Muscle of arm (tissue), 12 donors: ENCODE data around the gene PHF21A. TPM values are rescaled to one million over a fixed set of nuclear protein-coding genes. Genes with fewer than 3 reads are reported as not detected.
"Not testable (repeated sequence)": the region's sequence is repeated elsewhere in the genome, so short reads cannot be mapped to it uniquely, and the experiment has no call there.

Source experiments
- DNase-seq: peaks from one replicate; pipeline ENCODE4 v3.0.0-alpha.2; 2013
- polyA plus RNA-seq, 12 donors: library from polyadenylated mRNA; unstranded; fragments of 120-200 nt; gene quantifications; one replicate each; pipeline ENCODE4 v1.2.1, GENCODE V29; 2013; ENCODE audit not compliant: insufficient read length in 12 of 12

The PHF21A gene
- polyA plus RNA-seq, 12 donors: 23.2 to 88.2 (median 36.6) TPM; not detected in 1

DNA sequence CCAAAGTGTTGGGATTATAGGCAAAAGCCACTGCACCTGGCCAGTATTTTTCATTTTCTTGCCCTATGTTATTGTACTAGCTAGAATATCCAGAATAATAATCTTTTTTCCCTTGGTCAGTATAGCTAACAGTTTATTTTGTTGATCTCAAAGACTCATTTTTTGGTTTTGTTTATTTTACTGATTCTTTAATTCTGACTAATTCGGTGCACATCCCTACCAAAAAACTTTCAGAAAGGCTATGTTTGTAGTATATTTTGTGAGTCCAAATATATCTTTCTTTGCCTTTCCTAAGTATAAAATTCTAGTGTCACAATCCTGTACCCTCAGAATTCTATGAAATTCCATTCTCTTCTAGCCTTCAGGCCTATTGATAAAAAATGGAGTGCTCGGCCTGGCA is 84.3 kb downstream of the PHF21A start:
- no peak for DNase-seq

DNA sequence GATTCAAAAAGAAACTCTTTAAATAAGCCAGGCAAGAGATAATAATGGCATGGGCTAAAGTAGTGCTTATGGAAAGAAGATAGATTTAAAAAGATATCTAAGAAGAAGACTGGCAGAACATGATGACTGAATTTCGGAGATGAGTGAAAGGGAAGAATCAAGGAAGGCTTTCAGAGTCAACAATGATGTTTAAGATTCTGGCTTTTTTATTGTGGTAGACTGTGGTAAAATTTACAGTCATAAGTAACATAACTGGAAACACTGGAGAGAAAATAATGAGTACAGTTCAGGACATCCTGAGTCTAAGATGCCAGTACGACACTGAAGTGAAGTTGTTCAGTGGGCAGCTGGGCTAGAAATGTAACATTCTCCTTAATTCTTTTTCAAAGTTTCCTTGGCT is 85.2 kb downstream of the PHF21A start:
- DNase-seq: no peak

DNA sequence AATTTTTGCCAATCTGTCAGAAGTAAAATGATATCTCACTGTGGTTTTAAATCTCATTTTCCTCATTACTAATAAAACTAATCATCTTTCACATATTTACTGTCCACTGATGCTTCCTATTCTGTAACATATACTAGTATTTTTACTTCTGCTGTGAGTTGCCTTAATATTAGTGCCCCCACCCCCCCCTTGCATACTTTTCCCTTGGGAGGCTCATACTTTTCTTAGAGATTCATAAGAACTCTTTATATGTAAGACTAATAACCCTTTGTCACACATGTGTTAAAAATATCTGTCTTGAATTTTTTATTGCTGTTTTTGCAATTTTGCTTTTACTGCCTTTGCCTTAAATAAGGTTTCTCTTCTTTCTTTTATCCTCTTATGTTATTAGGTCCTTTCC is 87.2 kb downstream of the PHF21A start:
- no peak for DNase-seq

DNA sequence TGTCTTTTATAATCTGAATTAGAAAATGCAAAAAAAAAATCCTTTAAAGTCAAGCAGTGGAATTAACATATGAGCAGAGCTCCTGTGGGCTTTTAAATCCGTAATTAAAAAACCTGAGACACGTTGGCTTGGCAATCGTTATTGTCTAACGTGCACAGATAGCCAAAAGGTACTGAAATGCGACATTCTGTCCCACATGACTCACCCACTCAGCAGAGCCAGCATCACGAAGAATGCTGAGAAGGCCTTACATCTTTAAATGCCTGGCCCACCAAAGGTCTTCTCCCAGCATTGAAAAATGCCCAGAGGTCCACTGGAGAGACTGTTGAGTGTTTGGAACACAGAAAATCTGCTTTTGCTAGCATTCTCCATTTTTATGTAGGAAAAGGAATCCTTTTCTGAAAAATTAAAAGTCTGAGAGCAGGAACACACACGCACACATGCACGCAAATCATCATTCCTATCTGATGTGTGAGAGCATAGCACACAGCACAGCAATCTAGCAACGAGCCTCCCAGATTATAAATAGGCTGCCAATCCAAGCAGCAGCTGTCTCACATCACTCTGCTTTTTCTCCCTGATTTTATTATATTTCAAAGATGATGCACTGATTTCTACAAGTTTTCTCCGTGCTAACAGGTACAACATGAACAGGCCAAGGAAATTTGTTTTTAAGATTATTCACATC is 94.5 kb downstream of the PHF21A start:
- DNase-seq: no peak

DNA sequence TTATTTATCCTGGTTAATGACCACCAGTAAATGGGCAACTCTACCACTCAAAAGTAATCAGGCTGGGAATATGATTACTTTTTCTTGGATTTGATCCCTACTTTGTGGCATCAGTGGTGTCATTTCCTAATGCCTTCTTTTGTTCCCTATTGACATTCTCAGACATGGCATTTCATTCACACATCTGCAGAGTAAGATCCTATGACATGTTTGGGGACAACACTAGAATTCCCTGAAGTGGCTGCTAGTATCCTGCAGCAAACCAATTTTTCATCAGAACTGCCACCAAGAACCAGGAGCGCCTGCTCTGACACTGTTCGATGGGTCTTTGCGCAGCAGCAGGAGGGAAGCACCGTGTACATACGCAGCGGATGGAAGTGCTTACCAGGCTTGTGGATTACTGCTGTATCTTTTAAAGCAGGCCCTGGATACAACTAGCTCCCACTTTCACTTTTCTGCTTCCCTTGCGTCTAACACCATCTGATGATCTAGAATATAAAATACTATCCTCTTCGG is 101.1 kb downstream of the PHF21A start:
- no peak for DNase-seq

DNA sequence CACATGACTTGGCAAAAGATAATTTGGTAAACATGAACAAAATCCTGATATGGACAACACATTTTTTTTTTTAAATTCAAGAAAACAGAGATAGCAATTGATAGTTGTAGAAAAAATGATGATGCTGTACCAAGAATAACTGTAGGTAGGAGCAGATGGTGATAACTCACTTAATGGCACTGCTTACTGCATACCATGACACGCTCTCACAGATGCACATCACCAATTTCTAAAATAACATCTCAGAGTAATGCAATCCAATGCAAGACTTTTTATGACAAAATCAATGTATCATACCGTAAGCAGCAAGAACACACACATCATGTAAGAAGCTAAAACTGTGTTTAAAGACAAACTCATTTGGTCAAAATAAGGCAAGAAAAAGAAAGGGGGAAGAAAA is 102.6 kb downstream of the PHF21A start:
- DNase-seq: no peak

DNA sequence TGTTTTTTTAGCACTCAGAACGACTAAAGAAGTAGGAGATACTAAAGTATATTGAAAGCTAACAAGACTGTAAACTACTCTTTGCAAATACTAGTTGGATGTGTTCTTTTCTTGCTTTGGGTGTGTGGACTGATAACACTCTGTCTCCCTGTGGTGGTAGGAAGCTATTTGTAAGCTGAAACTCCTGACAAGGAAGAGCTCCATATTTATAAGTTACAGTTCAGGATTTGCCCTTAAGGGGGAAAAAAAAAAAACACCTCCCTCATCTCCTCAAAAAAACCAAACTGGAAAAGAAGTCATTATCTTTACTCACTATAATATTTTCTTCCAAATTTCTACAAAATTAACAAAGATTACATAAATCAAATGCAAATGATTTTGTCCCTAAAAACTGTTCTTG is 103.9 kb downstream of the PHF21A start:
- DNase-seq: no peak

DNA sequence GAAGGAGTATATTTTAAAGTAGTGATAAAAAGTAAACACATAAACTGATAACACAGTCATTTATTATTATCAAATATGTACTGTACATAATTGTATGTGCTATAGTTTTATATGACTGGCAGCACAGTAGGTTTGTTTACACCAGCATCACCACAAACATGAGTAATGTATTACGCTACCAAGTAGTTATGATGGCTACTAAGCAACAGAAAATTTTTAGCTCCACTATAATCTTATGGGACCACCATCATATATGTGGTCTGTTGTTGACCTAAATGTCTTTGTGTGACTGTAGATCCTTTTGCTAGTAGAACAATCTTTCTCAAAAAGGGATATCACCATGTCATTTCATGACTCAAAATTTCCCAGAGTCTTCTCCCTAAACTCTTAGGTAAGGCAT is 105.3 kb downstream of the PHF21A start:
- DNase-seq: no peak

DNA sequence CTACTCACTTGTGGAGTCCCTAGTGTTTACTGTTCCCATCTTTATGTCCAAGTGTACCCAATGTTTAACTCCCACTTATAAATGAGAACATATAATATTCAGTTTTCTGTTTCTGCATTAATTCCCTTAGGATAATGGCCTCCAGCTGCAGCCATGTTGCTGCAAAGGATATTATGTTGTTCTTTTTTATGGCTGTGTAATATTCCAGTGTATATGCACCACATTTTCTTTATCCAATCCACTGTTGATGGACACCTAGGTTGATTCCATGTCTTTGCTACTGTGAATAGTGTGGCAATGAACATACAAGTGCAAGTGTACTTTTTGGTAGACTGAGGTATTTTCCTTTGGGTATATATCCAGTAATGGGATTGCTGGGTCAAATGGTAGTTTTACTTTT is 107.1 kb downstream of the PHF21A start:
- DNase-seq: not testable (repeated sequence)

DNA sequence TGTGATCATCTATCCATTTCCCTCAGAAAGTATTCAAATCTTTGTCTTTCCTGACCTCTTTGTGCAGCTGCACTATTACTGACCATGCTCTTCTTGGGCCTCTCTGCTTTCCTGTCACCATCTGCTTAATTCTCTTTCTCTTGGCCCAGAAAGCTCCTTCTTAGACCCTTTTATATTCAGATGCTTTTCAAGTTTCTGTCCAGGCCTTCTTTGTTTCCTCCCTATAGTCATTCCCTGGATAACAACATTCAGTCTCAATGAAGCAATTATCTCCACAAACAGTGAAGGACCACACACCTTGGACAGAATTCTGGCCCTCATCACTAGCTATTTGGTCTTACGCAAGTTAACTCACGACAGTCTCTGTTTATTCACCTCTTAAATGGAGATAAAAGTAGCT is 109.1 kb downstream of the PHF21A start:
- no peak for DNase-seq

DNA sequence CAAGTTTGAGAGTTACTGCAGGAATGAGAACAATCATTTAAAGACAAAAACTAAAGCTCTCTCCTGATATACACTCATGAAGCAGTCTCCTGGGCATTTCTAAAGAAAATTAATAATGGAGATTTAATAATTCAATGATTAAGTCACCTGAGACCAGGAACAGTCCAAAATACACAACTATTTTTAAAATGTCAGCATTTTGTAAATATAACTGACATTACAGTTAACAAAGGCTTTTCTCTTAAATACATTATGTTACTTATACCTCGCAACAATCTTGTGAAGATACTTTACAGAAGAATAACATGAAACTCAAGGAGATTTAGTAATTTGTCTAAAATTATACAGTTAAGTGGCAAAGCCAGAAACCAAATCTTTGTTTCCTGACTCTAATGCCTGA is 111.2 kb downstream of the PHF21A start:
- DNase-seq: no peak

DNA sequence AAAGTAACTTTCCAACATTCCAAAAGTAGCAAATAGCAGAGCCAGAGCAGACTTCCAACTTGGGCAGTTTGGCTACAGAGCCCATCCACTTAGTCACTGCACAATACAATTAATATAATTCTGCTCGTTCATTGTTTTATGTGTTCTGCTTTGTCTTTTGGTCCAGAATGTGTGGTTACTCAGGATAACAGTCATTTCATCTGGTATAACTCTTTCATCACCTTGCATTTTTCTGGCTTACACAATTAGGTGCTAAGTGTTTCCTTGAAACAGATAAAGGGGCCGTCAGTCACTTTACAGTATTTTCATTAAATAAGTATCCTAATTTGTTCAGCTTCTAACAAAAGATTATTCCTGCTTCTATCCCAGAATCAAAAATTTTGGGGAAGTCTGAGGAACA is 111.6 kb downstream of the PHF21A start:
- no peak for DNase-seq

DNA sequence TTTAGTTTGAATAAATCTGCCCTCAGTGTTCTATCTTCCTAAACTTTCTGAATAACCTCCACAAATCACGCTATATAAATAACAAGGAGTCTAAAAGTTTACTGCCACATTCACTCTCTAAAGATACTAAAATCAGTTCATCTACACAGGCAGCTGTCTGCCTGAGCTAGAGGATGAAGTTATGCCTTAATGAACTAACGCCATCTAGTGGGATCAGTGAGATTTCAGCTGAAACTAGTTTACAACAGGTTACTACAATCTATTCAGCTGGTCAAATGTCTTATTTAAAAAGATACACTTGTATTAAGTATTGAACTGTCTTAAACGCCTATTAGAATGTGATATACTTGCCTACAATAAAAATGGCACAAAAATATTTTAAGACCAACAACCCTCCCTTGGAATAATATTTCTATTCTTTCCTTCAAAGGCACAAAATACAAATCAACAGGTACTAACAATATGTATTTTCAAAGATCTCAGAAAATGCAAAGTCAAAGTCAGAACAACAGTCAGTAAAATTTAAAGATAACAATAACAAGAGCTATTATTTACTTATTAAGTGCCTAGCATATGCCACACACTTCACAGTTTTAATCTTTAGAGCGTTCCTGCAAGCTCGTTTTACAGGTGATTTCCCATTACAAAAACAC is 114.7 kb downstream of the PHF21A start:
- peak; percentile 70 for DNase-seq

DNA sequence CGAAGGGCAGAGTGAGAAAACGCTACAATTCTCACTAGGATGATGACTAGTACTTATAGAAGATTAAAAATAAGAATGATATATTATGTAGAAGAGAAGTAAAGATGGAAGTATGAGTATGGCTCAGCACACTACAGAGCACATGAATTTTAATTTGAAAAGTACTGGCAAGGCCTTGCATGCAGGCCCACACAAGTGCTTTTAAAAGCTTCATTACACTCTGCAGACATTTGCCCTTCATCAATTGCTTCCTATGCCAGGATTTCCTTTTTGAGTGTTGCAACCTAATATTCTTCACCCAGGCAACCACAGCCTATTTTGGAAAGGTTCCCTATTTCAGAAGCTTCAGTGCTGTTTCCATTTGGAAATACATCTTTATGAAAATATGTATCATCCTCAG is 117.7 kb downstream of the PHF21A start:
- peak; percentile 45 for DNase-seq

DNA sequence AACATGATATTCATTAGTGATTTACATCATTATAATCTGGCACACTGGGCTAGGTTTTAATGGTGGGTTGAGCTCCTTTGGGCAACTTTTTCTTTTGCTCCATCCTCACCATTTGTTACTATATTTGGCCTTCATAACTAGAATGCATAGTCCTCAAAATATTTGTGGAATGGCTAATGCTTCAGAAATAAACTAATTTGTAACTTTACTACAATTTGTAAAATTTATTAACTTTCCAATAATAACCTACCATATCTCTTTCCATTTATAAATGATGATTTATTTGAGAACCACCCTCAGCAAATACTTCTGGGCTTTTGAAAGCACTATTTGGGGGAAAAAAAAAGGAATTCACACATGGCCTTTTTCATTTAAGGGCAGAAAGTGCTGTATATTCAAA is 119.1 kb downstream of the PHF21A start:
- no peak for DNase-seq

DNA sequence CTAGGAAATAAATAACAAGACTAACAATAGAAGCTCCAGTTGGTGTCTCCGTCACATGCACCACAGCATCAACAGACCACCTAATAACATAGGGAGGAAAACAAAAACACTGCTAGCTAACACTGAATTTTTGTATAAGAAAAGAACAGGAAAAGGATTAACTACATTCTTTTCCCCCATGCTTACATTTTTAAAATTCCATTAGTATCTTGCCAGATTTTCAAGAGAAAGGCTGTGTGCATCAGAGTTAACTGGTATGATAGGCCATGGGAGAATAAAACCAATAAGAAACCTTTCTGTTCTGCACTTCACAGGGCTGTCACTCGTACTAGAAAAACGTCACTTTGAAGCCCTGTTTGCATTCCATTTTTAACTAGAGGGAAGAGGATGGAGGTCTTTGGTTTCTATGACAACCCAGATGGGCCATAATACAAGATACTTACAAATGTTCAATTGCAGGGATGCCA is 119.8 kb downstream of the PHF21A start:
- no peak for DNase-seq

DNA sequence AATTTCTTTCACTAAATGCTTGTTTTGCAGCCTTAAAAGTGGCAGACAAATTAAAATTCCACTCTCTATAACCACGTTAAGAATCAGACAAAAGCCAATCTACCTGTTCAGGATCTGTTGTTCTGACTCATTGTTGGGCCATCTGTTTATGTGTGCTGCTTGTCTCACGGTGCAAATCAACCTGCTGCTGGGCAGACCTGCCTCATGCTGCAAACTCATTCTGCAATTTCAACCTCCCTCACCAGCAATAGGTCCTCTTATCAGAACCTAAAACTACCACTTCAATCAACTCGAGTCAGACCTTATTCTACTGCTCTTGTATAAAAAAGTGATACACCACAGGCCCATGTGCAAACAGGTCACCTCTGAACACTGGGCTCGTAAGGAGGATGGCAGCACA is 123.7 kb downstream of the PHF21A start:
- DNase-seq: no peak

DNA sequence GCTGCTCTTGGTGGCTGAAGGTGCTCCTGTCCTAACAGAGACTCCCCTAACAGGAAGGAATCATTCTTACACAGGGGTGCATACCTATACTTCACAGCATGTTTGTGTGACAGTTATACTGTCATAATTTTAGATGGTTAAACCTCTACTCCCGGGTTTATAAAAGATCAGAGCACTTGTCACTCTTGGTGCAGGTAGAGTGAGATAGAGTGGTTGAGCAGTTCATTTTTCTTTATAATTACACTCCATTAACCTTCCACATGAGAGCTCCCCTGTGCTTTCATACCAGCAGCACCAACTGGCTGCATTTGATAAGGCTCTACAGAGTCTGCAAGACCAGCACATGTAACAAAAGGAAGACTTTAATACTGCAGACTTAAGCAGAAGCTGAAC is 125.9 kb downstream of the PHF21A start:
- DNase-seq: no peak

DNA sequence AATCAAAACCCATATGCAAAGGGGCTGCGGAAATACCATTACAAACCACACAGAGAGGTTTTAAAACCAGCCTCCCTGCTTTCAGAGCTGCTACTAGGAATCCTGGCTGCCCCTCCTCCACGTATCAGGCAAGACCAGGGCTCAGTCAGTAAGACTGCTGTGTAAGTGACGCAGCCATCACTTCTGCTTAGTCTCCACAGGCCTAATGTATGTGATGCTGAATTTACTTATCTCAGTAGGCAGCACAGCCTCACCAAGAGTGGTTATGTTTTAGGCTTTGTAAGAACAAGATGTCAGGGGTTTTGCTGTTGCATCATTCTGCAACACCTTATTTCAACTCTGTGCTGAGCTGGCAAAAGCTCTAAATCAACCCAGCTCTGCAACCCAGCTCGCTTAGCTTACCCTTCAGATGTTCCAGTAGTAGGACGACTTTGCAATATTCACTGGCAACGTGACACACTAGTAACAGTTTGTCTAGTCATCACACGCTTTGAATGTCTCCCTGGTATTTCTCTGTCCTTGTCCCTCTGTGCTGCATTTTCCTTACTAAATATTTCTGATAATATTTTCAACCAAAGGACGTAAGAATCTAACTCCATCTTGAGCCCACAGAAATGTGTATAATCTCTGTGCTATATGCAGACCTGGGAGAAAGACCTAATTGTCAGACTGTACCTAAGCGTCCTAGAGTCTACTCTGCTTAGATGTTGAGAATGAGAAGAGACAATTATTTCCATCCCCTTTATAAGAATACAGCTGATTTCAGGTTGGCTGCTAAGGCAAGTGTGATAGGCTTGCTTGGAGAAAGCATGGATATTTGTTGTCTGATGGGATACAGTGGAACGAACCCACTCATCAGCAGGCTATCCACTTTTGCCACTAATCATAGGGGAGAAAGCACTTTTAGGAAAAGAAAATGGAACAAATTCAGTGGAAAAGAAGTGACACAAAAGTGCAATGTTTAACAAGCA is 126.6 kb downstream of the PHF21A start:
- DNase-seq: no peak

DNA sequence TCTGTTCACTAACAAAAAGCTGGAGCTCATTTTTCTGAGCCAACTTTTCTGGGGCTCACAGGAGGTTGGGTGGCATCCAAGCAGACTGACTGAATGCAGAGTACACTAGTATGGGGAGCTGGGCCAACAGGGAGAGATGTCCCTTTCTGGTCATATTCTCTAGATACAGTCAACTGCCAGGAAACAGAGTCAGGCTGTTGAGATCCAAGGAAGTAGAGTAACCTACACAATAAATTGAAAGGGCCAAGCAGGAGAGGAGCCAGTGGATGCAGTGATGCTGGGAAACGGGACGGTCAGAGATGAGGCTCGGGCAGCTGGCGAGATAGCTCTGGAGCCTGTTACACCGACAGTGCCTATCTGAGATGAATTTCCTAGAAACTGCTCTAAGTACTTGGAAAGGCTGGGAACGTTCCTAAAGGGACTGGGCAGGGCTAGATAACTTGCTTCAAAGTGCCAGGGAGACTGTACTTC is 127.7 kb downstream of the PHF21A start:
- DNase-seq: peak; percentile 46

DNA sequence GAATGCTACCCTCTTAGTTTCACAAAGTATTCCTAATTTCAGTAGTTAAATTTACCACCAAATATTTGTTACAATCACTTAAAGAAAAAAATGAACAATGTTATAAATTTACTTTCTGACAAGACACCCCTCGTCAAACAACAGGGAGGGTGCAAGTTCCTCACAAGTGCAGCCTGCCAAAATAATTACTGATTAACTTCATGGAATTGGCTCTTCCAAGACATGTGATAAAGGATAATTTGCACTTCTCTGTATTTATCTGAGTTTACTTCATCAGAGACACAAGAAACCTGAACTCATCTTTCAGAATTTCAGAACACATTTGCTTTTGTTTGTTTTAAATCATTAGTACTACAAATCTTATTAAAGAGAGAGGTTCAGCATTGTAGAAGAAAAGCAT is 132.3 kb downstream of the PHF21A start:
- no peak for DNase-seq

DNA sequence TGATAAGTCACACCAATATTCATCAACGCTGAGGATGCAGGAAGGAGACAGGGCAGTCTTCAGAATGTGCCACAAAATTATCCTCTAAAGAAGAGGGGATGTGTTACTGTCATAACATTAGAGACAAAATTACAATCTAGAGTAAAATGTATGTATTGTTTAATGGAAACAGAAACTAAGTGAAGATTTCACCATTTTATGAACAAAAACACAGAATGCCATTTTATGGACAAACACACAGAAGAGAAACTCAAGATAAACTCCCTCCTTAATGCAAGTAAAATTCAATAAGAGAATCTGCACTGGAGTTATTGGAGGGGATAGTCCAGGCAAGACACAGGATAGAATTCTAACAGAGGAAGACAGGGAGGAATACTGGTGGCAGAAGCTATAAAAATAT is 136.0 kb downstream of the PHF21A start:
- no peak for DNase-seq
